ENCODE measurements around the gene CCDC137.
"Not testable (repeated sequence)": the region's sequence is repeated elsewhere in the genome, so short reads cannot be mapped to it uniquely, and the experiment has no call there.

CCDC137 gene, protein sequence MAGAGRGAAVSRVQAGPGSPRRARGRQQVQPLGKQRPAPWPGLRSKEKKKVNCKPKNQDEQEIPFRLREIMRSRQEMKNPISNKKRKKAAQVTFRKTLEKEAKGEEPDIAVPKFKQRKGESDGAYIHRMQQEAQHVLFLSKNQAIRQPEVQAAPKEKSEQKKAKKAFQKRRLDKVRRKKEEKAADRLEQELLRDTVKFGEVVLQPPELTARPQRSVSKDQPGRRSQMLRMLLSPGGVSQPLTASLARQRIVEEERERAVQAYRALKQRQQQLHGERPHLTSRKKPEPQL

DNA sequence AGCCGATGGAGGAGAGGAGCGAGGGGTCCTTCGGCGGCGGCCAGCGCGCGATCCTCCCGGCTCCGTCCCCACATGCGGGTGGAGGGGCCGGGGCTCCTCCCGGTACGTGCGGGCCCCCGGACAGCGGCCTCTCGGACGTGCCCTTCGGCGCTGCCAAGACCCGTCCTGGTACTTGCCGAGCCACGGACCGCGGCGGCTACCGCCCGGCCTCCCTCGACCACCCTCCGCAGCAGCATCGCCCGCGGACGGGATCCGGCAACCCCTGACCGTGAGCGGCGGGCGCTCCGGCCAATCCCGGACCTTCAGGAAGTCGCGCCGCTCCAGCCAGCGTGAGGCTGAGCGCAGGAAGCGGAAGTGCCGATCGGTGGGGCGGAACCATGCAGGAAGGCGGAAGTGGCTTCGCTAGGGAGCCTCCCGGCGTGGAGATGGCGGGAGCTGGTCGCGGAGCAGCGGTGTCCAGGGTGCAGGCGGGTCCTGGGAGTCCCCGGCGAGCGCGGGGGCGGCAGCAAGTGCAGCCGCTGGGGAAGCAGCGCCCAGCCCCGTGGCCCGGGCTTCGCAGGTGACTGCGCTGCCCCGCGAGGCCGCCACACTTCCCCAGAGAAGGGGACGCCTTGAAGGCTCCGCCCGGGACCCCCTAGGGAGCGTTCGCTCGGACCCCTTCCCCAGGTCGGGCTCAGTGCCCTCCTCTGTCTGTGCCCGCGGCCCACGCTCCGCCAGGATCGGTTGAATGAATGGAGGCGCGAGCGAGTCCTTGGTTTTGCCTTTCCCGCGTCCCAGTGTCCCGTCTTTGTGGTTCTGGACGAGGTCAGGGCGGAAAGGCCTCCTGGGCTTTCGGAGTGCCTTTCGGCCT lies at the start of gene CCDC137, which contains the start of gene OXLD1:
Gene CCDC137, plus strand, starts transcription at position 396 of the 850 bp plus-strand sequence. Its CDS starts 30 bp downstream, at position 426.
Gene OXLD1, minus strand, starts transcription at position 264 of the 850 bp plus-strand sequence. Its CDS starts 28 bp downstream, at position 236.
- DNase-seq = peak; percentile 95

DNA sequence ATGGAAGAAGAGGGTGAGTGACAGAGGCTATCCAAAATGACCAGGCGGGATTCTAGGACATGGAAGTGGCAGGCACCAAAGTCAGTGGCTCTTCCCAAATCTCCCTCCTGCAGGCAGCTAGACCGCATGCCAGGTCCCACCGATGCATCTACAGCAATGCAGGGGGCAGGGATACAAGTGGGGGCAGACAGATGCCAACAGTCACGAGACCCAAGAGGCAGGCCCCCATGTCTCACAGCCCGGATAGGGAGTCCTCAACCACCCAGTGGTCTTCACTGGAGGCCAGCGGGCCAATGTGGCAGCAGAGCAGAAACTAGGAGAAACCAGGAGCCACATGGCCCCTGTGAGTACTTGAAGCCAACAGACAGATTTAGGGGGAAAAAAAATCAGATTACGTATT lies 49.7 kb upstream of the CCDC137 start:
- DNase-seq = no peak

DNA sequence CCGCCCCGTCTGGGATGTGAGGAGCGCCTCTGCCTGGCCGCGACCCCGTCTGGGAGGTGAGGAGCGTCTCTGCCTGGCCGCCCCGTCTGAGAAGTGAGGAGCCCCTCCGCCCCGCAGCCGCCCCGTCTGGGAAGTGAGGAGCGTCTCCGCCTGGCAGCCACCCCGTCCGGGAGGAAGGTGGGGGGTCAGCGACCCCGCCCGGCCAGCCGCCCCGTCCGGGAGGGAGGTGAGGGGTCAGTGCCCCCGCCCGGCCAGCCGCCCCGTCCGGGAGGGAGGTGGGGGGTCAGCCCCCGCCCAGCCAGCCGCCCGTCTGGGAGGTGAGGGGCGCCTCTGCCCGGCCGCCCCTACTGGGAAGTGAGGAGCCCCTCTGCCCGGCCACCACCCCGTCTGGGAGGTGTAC lies 48.2 kb upstream of the CCDC137 start:
- not testable (repeated sequence) for DNase-seq

DNA sequence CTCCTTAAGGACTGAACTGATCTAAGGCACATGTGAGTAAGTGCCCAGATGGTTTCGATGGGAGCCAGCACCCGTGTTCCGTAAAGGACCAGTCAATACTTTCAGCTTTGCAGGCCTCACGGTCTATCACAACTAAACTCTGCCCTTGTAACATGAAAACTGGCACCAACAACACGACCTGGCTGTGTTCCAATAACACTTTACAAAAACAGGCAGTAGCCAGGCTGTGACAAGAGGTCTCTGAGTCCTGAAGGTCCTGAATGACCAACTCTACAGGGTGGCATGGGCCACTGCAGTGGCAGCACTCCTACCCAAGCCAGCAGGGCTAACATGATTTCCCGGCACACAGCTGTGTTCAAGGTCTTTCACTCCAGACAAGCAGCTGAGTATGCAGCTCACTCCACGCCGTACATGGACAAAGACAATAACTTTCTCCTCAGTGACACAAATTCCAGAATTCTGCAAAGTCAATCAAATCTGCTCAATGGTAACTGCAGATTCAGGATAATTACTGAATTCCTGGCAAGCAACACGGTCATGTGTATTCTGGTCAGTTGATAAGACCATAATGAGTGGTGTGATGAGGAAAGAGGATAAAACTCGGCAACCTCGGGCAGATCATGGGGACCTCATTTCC lies 44.9 kb upstream of the CCDC137 start:
- no peak for DNase-seq

DNA sequence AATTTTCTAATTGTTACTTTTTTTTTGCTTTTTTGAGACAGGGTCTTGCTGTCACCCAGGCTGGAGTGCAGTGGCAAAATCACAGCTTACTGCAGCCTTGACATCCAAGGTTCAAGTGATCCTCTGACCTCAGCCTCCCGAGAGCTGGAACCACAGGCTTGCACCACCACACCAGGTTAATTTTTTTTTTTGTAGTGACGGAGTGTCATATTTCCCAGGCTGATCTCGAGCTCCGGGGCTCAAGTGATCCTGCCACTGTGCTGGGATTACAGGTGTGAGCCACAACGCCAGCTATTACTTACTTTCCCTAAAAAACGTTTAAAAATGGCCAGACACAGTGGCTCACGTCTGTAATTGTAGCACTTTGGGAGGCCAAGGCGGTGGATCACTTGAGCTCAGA lies 36.3 kb upstream of the CCDC137 start:
- DNase-seq = no peak

DNA sequence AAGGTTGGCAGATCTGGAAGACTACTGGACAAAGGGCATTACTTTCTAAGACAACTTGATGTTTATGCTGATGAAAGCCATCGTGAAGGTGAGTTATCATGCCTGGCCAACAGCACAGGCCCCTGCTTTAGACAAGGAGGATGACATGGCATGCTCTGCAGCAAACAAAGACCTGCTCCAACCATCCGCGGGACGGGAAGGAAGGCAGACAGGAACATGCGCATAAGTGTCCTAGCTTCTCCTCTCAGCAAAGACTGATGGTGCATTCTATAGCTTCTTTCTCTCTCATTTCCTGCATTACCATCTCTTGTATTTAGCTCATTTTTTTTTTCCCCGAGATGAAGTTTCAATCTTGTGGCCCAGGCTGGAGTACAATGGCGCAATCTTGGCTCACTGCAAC lies 35.1 kb upstream of the CCDC137 start:
- DNase-seq = no peak

DNA sequence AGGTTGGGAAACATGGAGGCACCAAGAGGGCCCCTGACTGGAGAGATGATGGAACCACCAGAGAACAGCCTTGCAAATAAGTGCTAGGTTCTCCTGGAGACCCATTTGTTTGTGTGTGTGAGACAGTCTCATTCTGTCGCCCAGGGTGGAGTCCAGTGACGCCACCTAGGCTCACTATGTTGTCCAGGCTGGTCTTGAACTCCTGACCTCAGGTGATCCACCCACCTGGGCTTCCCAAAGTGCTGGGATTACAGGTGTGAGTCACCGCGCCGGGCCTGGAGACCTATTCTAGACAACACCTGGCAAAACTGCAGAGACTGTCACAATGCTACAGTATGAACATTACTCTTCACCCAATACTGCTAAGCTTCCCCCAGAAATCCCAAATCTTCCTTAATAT lies 31.1 kb upstream of the CCDC137 start:
- DNase-seq = no peak

DNA sequence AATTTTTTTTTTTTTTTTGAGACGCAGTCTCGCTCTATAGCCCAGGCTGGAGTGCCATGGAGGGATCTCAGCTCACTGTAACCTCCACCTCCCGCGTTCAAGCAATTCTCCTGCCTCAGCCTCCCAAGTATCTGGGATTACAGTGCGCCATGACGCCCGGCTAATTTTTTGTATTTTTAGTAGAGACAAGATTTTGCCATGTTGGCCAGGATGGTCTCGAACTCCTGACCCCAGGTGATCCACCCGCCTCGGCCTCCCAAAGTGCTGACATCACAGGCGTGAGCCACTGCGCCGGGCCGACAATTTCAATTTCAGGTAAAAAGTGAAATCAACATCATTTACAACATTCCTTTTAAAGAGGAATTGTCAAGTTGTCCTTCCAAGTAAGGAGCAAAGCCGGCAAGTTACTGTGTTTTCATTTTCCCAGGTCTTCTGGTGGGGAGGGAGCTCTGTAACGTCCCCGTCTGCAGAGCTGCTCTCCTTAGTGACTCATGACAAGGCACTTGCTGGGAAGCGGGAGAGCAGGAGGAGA lies 30.5 kb upstream of the CCDC137 start:
- DNase-seq = no peak

DNA sequence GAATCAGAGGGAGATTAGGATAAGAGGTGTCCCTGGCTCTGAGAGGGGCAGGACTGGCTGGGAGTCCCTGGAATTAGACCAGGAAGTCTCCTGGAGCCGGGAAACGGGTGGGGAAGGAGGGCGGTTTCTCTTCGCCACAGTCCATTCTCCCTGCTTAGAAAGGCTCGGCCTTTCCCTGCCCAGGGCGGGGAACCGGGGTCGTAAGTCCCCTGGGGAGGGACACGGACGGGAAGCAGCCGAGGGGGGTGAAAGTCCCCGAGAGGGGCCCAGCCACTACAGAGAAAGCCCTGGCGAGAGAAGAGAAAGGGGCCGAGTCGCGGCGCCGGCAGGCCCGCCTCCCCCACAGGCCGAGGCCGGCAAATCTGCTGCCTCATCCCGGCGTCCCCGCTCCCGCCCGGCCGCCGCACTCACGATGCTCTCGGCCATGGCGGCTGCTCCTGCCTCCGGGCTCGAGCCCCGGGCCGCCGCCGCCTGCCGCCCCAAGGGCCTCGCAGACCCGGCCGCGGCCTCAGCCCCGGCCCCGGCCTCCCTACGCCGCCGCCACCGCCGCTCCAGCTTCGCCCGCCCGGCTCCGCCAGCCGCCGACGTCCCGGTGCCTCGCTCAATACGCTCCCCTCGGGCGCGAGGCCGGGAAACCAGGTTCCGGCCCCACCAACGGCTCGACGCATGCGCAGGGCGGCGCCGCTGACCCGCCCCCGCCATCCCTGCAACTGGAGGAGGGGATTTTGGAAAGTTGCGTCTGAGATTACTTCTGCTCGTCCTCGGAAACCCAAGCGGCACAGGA lies 29.8 kb upstream of the CCDC137 start, which contains the start of the genes NPLOC4 and TSPAN10:
Gene NPLOC4, minus strand, starts transcription at position 608 of the 784 bp plus-strand sequence. Its CDS starts 182 bp downstream, at position 426.
Gene TSPAN10, plus strand, starts transcription at position 692 of the 784 bp plus-strand sequence. CDS start 5,217 bp downstream, outside the sequence.
- DNase-seq = peak; percentile 86

DNA sequence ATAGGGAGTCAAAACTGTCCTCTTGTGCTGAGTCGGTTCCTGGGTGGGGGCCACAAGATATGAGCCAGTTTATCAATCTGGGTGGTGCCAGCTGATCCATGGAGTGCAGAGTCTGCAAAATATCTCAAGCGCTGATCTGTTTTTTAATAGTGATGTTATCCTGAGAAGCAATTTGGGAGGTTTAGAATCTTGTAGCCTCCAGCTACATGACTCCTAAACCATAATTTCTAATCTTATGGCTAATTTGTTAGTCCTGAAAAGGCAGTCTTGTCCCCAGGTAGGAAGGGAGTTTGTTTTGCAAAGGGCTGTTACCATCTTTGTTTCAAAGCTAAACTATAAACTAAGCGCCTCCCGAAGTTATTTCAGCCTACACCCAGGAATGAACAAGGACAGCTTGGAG lies 27.9 kb upstream of the CCDC137 start:
- no peak for DNase-seq

DNA sequence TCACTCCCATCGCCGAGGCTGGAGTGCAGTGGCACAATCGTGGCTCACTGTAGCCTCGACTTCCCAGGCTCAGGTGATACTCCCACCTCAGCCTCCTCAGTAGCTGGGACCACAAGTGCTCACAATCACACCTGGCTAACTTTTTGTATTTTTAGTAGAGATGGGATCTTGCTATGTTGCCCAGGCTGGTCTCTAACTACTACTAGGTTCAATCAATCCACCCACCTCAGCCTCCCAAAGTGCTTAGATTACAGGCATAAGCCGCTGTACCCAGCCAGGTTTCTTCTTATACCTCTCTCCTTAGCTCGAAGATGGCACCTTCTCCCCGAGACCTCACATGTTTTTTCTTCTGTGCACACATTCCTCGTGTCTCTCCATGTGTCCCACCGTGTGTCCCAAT lies 26.5 kb upstream of the CCDC137 start:
- DNase-seq = no peak

DNA sequence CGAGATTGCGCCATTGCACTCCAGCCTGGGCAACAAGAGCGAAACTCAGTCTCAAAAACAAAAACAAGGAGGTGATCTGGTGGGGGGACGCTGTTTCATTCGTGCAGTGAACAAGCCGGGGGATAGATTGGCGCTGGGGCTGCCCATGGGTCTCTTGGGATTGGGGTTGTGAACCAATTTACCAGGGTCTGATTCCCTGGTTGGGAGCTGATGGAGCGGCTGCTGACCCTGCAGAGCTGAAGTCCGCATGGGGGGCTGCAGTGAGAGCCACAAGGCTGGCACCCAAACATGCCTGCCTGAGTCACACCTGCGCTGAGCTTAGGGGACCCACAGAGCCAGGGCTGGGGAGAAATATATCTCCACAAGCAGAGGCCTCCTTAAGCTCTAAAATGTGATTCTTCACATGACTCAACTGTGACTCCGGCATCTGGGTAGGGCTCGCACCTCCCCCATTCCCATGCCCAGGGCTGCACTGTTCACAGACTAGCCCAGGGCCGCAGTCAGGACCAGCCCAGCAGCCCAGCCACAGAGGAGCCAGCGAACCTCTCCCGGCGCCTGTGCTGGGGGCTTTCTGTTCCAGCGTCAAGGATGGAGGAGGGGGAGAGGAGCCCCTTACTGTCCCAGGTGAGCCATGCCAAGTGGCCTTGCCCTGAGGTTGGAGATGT lies 24.6 kb upstream of the CCDC137 start:
- DNase-seq = no peak

DNA sequence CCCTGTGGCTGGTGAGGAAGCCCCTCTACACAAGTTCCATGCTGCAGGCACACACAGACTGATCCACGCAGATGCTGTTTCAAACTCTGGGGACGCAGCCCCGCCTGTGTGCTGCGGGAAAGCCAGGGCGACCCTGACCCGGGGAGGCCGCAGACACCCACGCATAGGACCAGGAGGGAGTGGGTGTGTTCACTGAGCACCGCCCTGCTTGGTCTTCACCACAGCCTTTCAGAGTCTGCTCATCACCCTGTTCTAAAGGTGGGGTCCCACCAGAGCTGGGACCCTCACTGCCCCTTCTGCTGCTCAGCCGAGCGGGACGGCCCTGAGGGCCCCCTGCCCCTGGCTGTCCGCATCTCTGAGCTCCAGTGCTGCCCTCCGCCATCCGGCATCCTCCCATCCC lies 22.0 kb upstream of the CCDC137 start:
- no peak for DNase-seq

DNA sequence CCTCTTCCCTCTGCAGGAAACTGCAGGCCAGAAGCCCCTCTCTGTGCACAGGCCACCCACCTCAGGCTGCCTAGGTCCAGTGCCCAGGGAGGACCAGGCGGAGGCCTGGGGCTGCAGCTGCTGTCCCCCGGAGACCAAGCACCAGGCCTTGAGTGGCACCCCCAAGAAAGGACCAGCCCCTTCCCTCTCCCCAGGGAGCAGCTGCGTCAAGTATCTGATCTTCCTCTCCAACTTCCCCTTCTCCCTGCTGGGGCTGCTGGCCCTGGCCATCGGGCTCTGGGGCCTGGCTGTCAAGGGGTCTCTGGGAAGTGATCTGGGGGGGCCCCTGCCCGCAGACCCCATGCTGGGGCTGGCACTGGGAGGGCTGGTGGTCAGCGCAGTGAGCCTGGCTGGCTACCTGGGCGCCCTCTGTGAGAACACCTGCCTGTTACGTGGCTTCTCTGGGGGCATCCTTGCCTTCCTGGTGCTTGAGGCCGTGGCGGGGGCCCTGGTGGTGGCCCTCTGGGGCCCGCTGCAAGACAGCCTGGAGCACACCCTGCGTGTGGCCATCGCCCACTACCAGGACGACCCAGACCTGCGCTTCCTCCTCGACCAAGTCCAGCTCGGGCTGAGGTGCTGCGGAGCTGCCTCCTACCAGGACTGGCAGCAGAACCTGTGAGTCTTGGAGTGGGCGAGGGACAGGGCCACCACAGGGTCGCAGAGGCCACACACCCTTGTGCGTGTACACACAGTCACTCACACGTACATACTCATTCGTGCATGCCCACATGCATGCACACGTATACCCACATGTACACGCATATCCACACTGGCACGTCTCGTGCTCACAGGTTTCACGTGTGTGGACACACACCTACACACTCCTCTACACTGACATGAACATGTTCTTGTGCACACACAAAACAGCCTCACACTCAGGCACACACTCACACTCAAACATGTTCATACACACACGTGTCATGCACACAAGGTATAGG lies 21.3 kb upstream of the CCDC137 start:
- no peak for DNase-seq

DNA sequence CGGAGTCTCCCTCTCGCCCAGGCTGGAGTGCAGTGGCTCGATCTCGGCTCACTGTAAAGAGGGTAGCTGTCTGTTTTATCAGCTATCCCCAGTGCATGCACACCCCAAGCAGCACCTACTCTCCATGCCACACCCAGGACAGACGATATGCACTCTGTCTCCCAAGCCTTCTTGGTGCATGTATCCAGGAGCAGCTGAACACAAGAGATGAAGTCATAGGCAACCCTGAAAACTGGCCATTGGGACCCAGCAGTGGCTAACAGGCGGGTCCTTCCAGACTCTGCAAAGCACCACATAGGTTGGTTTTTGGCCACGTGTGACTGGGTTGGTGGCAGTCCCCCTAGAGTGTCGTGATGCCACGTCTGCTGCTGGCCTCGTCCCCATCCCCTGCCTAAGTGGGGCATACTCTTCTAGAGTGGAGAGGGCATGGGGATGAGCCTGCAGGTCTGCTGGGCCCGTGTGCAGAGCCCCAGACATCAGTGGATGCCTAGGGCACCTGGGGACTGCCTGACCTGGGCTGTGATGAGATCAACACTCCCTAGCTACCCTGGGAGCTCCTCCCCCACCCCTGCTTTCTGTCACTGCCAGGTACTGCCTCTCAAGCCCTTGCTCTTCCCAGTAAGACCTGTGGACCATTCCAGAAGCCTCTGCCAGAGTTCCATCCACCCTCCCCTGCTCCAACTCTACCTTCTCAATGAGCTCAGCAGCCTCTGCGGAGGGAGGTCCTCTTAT lies 19.5 kb upstream of the CCDC137 start:
- no peak for DNase-seq

DNA sequence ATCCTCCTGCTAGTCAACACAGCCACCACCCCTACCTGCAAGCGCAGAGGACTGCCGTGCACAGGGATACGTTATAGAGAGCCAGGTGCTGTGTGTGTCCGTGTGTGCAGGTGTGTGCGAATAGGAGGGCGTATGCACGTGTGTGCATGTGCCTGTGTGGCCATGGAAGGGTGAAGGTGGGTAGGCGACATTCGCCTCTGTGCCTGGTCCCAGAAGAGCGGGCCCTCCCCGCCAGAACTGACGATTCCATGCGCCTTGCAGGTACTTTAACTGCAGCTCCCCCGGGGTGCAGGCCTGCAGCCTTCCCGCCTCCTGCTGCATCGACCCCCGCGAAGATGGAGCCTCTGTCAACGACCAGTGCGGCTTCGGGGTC lies 18.9 kb upstream of the CCDC137 start:
- no peak for DNase-seq

DNA sequence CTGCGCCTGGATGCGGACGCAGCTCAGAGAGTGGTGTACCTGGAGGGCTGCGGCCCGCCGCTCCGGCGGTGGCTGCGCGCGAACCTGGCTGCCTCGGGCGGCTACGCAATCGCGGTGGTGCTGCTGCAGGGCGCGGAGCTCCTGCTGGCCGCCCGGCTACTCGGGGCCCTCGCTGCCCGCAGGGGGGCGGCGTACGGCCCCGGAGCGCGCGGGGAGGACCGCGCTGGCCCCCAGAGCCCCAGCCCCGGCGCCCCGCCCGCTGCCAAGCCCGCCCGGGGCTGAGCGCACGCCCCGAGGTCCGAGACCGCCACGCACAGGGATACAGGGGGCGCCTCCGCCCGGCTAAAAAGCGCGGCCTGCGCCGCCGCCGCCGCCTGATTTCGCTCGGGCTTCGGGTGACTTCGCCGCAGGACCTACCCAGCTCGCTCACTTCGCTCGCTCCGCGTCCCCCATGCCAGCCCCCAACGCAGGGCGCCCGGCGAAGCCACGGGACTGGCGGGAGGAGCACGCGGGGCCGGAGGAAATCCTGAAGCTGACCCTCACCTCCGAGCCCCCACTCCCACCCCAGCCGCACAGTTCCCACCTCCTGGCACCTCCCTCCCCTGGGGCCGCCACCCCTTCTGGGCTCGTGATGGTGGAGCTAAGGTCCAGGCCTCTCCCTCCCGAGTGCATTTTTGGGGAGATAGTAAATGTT lies 18.4 kb upstream of the CCDC137 start:
- no peak for DNase-seq

DNA sequence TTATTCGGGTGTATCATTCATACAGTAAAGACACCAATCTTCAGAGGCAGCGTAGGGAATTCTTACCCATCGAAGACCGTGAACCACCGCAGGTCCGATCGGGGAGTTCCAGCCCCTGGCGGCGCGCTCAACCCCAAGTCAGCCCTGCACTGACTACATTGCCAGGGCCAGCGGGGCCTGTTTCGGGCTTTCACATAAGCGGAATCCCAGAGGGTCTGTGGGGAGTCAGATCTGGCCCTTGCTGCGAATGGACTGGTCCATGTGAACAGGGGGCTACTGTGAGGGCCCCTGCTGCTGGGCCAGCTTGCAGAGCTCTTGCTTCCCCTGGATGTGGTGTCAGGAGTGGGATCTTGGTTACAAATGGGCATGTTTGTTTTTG lies 17.8 kb upstream of the CCDC137 start:
- DNase-seq = no peak

DNA sequence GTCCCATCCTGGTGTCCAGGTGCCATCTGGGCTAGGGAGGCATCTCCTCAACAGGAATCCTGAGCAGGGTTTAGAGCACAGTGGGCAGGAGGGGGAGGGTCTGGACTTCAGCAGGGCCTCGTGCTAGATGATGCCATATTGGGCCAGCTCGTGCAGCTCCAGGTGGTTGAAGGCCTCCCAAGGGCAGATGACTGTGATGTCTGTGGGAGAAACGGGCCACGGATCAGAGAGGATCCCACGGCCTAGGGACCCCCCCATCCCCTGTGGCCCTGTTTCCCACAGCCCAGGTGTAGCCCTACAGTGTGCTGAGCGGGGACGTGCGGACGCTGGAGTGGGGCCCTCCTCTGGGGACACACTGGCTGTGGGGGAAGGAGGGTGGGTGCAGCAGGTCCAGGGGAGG lies 15.6 kb upstream of the CCDC137 start:
- DNase-seq = no peak

Measured in stimulated activated CD4-positive, alpha-beta T cell treated with anti-CD3 and anti-CD28 coated beads, Interleukin-4, amount 100 ng/mL, for 24 hours (primary cell).